GM12872 (cell line): Measurements from ENCODE around the gene SRMS.

Source experiments
- TF ChIP-seq, protein P1 (sequence below): IDR thresholded peaks from 3 replicates; pipeline ENCODE4 v1.5.1; 2011; ENCODE audit warnings: low read depth, mild to moderate bottlenecking, low read length, moderate library complexity; ENCODE audit not compliant: insufficient read depth

Gene SRMS

DNA sequence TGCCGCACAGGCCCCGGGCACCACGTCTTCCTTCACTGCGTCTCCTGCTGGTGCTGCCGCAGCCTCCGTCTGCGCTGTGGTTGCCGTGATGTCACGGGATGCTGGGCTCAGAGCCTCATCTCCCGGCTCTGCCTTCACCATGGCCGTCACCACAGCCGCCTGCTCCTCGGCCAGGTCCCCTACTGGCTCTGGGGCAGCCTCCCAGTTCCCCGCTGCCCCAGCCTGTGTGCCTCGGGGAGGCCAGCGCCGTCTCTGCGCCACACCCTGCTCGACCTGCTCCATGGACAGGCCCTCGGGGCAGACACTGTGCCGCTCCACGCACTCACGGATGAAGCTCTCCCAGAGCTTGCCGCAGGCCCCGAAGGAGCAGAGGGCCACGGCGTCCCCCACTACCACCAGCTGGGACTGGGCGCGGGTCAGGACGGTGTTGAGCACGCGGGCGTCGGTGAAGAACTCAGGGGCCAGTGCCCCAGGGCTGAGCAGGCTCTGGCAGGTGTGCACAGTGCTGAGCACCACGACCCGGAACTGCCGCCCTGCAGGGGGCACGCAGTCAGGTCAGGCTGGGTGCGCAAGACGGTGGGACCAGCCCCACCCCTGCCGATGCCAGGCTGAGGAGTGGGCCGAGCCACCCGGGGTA, 18.3 kb upstream of the SRMS start:
- TF ChIP-seq, protein P1, sequence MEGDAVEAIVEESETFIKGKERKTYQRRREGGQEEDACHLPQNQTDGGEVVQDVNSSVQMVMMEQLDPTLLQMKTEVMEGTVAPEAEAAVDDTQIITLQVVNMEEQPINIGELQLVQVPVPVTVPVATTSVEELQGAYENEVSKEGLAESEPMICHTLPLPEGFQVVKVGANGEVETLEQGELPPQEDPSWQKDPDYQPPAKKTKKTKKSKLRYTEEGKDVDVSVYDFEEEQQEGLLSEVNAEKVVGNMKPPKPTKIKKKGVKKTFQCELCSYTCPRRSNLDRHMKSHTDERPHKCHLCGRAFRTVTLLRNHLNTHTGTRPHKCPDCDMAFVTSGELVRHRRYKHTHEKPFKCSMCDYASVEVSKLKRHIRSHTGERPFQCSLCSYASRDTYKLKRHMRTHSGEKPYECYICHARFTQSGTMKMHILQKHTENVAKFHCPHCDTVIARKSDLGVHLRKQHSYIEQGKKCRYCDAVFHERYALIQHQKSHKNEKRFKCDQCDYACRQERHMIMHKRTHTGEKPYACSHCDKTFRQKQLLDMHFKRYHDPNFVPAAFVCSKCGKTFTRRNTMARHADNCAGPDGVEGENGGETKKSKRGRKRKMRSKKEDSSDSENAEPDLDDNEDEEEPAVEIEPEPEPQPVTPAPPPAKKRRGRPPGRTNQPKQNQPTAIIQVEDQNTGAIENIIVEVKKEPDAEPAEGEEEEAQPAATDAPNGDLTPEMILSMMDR, result no peak

- TF ChIP-seq, protein P1, result no peak
Observed at GRCh38 chr20:63565021-63565698, 17.6 kb upstream of the SRMS start.

- TF ChIP-seq, protein P1, result no peak
Observed at GRCh38 chr20:63564036-63564810, 16.7 kb upstream of the SRMS start.

- TF ChIP-seq, protein P1, result no peak
Observed at GRCh38 chr20:63563225-63563935, 15.8 kb upstream of the SRMS start.

- TF ChIP-seq, protein P1, result no peak
Observed at GRCh38 chr20:63562461-63563224, 15.1 kb upstream of the SRMS start.

- TF ChIP-seq, protein P1, result no peak
Observed at GRCh38 chr20:63561624-63562396, 14.3 kb upstream of the SRMS start.
